B cell (primary cell): ENCODE data around the gene BIK. TPM values are rescaled to one million over a fixed set of nuclear protein-coding genes. Genes with fewer than 3 reads are reported as not detected.

Source experiments
- ATAC-seq: fragments of 200-7000 bp; cut with Tn5 transposase; one replicate; pipeline ENCODE4 v1.10.0; 2021; ENCODE audit warnings: low read depth, mild to moderate bottlenecking, moderate number of reproducible peaks, moderate library complexity
- CTCF ChIA-PET: fragments of 350-600 bp; sonication (Branson Sonifier 250); formaldehyde crosslinking; loops from one replicate; lab custom pipeline; 2021; ENCODE audit warnings: antibody characterized with exemption, inconsistent platforms; lab: Charles Lee
- POLR2A ChIA-PET: fragments of 350-600 bp; sonication (Branson Sonifier 250); formaldehyde crosslinking; loops from one replicate; lab custom pipeline; 2021; ENCODE audit warnings: antibody characterized with exemption; lab: Charles Lee
- DNase-seq: peaks from one replicate; pipeline ENCODE4 v3.0.0; 2013
- H2AFZ ChIP-seq: 2 replicates; pipeline ENCODE4 v1.6.1; 2012; ENCODE audit warnings: mild to moderate bottlenecking, low read depth, low read length; ENCODE audit not compliant: insufficient read depth, poor library complexity, severe bottlenecking
- H3K27ac ChIP-seq, 2 donors: 1 replicate in 1 of 2; 2 replicates in 1 of 2; pipeline ENCODE4 v1.5.1; 2012 to 2013; ENCODE audit warnings: low read length in 2 of 2, mild to moderate bottlenecking in 2 of 2, moderate library complexity in 1 of 2
- H3K27me3 ChIP-seq, 4 experiments: fragments of 200-600 bp in 1 of 4; sonication (generic) in 1 of 4; replicated peaks in 1 of 4; 1 replicate in 2 of 4; 2 replicates in 2 of 4; pipeline versions ENCODE4 v1.6.1 to v1.7.0; 2013 to 2016; ENCODE audit warnings: low read length in 3 of 4, mild to moderate bottlenecking in 2 of 4, mixed read lengths in 1 of 4, moderate library complexity in 1 of 4; ENCODE audit not compliant: insufficient read depth in 4 of 4, control insufficient read depth in 3 of 4; ENCODE audit errors: control extremely low read depth in 1 of 4
- H3K36me3 ChIP-seq, 2 experiments: replicated peaks in 1 of 2; 1 replicate in 1 of 2; 2 replicates in 1 of 2; pipeline versions ENCODE4 v1.6.1 to v1.7.1; 2013; ENCODE audit warnings: low read length in 1 of 2; ENCODE audit not compliant: insufficient read depth in 2 of 2, control insufficient read depth in 1 of 2; ENCODE audit errors: control extremely low read depth in 1 of 2, extremely low read depth in 1 of 2
- H3K4me1 ChIP-seq, 2 donors: fragments of 200-600 bp in 1 of 2; sonication (generic) in 1 of 2; 1 replicate in 1 of 2; 2 replicates in 1 of 2; pipeline versions ENCODE4 v1.5.1 to v1.6.1; 2013 to 2017; ENCODE audit warnings: low read length in 2 of 2; ENCODE audit not compliant: control insufficient read depth in 2 of 2, insufficient read depth in 2 of 2
- H3K4me2 ChIP-seq: replicated peaks from 2 replicates; pipeline ENCODE3; 2012; ENCODE audit warnings: mild to moderate bottlenecking, low read depth, low read length; ENCODE audit not compliant: poor library complexity, severe bottlenecking
- H3K4me3 ChIP-seq, 5 experiments: fragments of 200-600 bp in 1 of 5; sonication (generic) in 1 of 5; 1 replicate in 3 of 5; 2 replicates in 2 of 5; pipeline versions ENCODE4 v1.5.1 to v1.7.0; 2011 to 2016; ENCODE audit warnings: low read length in 4 of 5, mild to moderate bottlenecking in 4 of 5, low read depth in 2 of 5, control low read depth in 1 of 5, moderate library complexity in 1 of 5; ENCODE audit not compliant: insufficient read depth in 1 of 5; ENCODE audit errors: control extremely low read depth in 1 of 5, extremely low read depth in 1 of 5
- H3K79me2 ChIP-seq: fragments of 200-600 bp; sonication (generic); one replicate; pipeline ENCODE4 v1.6.0; 2016; ENCODE audit warnings: low read length; ENCODE audit not compliant: control insufficient read depth, insufficient read depth
- H3K9ac ChIP-seq: fragments of 200-600 bp; sonication (generic); 2 replicates; pipeline ENCODE4 v1.6.1; 2017; ENCODE audit warnings: mild to moderate bottlenecking, low read length, moderate library complexity
- H3K9me3 ChIP-seq, 3 donors: one replicate each; pipeline versions ENCODE4 v1.6.1 to v1.7.1; 2013; ENCODE audit warnings: low read length in 2 of 3; ENCODE audit not compliant: control insufficient read depth in 2 of 3, insufficient read depth in 1 of 3; ENCODE audit errors: control extremely low read depth in 1 of 3
- H4K20me1 ChIP-seq: 2 replicates; pipeline ENCODE4 v1.6.0; 2012; ENCODE audit warnings: mild to moderate bottlenecking, low read length; ENCODE audit not compliant: insufficient read depth, control insufficient read depth, poor library complexity, severe bottlenecking
- H3K27ac Mint-ChIP-seq: one replicate; pipeline ENCODE4 v1.8.0; 2021; ENCODE audit warnings: mixed read lengths
- H3K27me3 Mint-ChIP-seq: one replicate; pipeline ENCODE4 v1.8.0; 2021; ENCODE audit warnings: mixed read lengths
- H3K4me1 Mint-ChIP-seq: one replicate; pipeline ENCODE4 v1.8.0; 2021; ENCODE audit warnings: mixed read lengths
- H3K4me3 Mint-ChIP-seq: one replicate; pipeline ENCODE4 v1.8.0; 2021; ENCODE audit warnings: mixed read lengths
- H3K9me3 Mint-ChIP-seq: one replicate; pipeline ENCODE4 v1.8.0; 2022; ENCODE audit warnings: mixed read lengths; ENCODE audit not compliant: insufficient read depth
- CTCF ChIP-seq: fragments of 200-600 bp; IDR thresholded peaks from one replicate; pipeline ENCODE4 v1.8.0; 2022; ENCODE audit warnings: antibody characterized with exemption, mild to moderate bottlenecking
- EZH2 ChIP-seq: IDR thresholded peaks from 2 replicates; pipeline ENCODE4 v1.6.1; 2012; ENCODE audit warnings: borderline replicate concordance, low read depth, mild to moderate bottlenecking, moderate library complexity, low read length; ENCODE audit not compliant: insufficient read depth, poor library complexity, severe bottlenecking
- WGBS: methylation state at CpG from one replicate; pipeline ENCODE4 v1.1.5; 2013; ENCODE audit warnings: missing lambda C conversion rate; ENCODE audit not compliant: insufficient coverage; 5-methylcytosine and 5-hydroxymethylcytosine counted together
- intact Hi-C: fragments of 100-400 bp; cut with micrococcal nuclease; formaldehyde crosslinking; loops from one replicate; pipeline ENCODE4 v1.10.0; 2022
- polyA plus RNA-seq: library from polyadenylated mRNA; depleted of rRNA; stranded (reverse); fragments of >200 nt; gene quantifications from 2 replicates; pipeline ENCODE4 v1.2.3, GENCODE V29; 2012
- total RNA-seq, 2 donors: library from RNA; stranded (reverse); fragments of 120-200 nt in 1 of 2; gene quantifications; 1 replicate in 1 of 2; 2 replicates in 1 of 2; pipeline versions ENCODE4 v1.2.3 to v1.2.4, GENCODE V29; 2013 to 2022

The BIK gene
- total and polyA plus RNA-seq, 2 donors (not counting 1 experiment from before 2014, with no cell fraction given), result 1.3 to 2.7 TPM

GRCh38 chr22:43151251-43152002 is 40.9 kb downstream of the BIK start, which contains the start of gene TSPO:
TSPO (plus strand) TSS chr22:43151559; CDS start chr22:43159239, 7,680 bp downstream.
- H3K9ac ChIP-seq, result peak within 1 kb of the TSS; percentile 85
- Mint-ChIP-seq H3K4me1 (peaks cover 47% of the 10 kb centered on the region), H3K9me3 (no peaks in the 10 kb centered on the region), H3K27me3 (no peaks in the 10 kb centered on the region), H3K27ac (peak within 1 kb of the TSS; percentile 88), H3K4me3 (peak within 1 kb of the TSS; percentile 92)
- peaks cover 12% of the 10 kb centered on the region for H4K20me1 ChIP-seq
- peaks cover 38 to 59% of the 10 kb centered on the region in 2 donors for H3K4me1 ChIP-seq
- DNase-seq, result peak; percentile 69
- POLR2A ChIA-PET, result interaction anchor here (0.5 to 1.4 kb wide), 6 partner anchors 9 to 614 kb away, joined by 3 to 10 read pairs (median 4); partner anchors contain the start of genes MCAT and TTLL12
- 2% methylated on average over 73 of the region's 75 CpGs for WGBS
- TF ChIP-seq CTCF (no peak), EZH2 (no peak)
- H3K27ac ChIP-seq, result peak within 1 kb of the TSS; percentile 55 to 61
- peak within 1 kb of the TSS; percentile 56 to 89 (median 85) for H3K4me3 ChIP-seq
- H3K36me3 ChIP-seq, result no peaks in the 10 kb centered on the region
- CTCF ChIA-PET, result interaction anchor here (2.6 kb wide), 1 partner anchor 14 kb away, joined by 10 read pairs; no protein-coding TSS in a partner anchor
- H3K9me3 ChIP-seq, result no peaks in the 10 kb centered on the region
- H3K27me3 ChIP-seq, result no peaks in the 10 kb centered on the region
- peaks cover 25% of the 10 kb centered on the region for H3K79me2 ChIP-seq
- intact Hi-C loops, result loop anchor here (2.0 kb wide), 1 partner anchor 35 kb away; the partner anchor contains the start of gene TTLL12
- ATAC-seq, result peak; percentile 71
- H3K4me2 ChIP-seq, result peak within 1 kb of the TSS; percentile 99
- H2AFZ ChIP-seq, result peak within 1 kb of the TSS; percentile 95

- peak overlapping the region; percentile 13 to 61 for H3K27ac ChIP-seq
- peak overlapping the region; percentile 95 for H2AFZ ChIP-seq
- Mint-ChIP-seq H3K4me1 (peaks cover 44% of the 10 kb centered on the region), H3K27ac (peak overlapping the region; percentile 70), H3K4me3 (peak overlapping the region; percentile 66), H3K9me3 (no peaks in the 10 kb centered on the region), H3K27me3 (no peaks in the 10 kb centered on the region)
- peaks cover 25% of the 10 kb centered on the region for H3K79me2 ChIP-seq
- no peaks in the 10 kb centered on the region for H3K36me3 ChIP-seq
- peaks cover 33 to 54% of the 10 kb centered on the region in 2 donors for H3K4me1 ChIP-seq
- peak; percentile 67 for DNase-seq
- no peaks in the 10 kb centered on the region for H3K27me3 ChIP-seq
- H4K20me1 ChIP-seq, result peaks cover 12% of the 10 kb centered on the region
- WGBS, result 1% methylated on average over 18 of the region's 18 CpGs
- intact Hi-C loops, result loop anchor here (2.0 kb wide), 1 partner anchor 35 kb away; the partner anchor contains the start of gene TTLL12
- no peaks in the 10 kb centered on the region for H3K9me3 ChIP-seq
- peak overlapping the region; percentile 85 for H3K9ac ChIP-seq
- ChIA-PET CTCF (no interaction called here), POLR2A (interaction anchor here (0.7 to 1.4 kb wide), 3 partner anchors 9 to 35 kb away, joined by 3 read pairs; partner anchors contain the start of genes MCAT and TTLL12)
- ATAC-seq, result peak; percentile 5
- TF ChIP-seq EZH2 (no peak), CTCF (no peak)
- peak overlapping the region; percentile 56 to 89 (median 85) for H3K4me3 ChIP-seq
- H3K4me2 ChIP-seq, result peak overlapping the region; percentile 99
Observed at GRCh38 chr22:43152003-43152356, 41.4 kb downstream of the BIK start.
